NCI-H446 (cell line): ENCODE data around the gene ACP2.
A peak's percentile ranks its signal among the peaks of the same experiment; 100 is the strongest.

Experiments
- DNase-seq, 2 experiments: peaks; one replicate each; lab custom pipeline; 2025; lab: John Stamatoyannopoulos, UW

ACP2 gene

GRCh38 chr11:47268448-47269001 is 19.9 kb upstream of the ACP2 start:
- DNase-seq = no peak

- no peak for DNase-seq
Measured at GRCh38 chr11:47267876-47268275, 19.3 kb upstream of the ACP2 start.

- DNase-seq = no peak
Measured at GRCh38 chr11:47264521-47264920, 15.9 kb upstream of the ACP2 start.

GRCh38 chr11:47264119-47264518 is 15.5 kb upstream of the ACP2 start:
- DNase-seq = no peak

- no peak for DNase-seq
Measured at GRCh38 chr11:47261291-47261800, 12.7 kb upstream of the ACP2 start.

GRCh38 chr11:47260366-47260765 is 11.8 kb upstream of the ACP2 start:
- no peak for DNase-seq

- peak in 1 of 2 experiments; percentile 38 for DNase-seq
Measured at GRCh38 chr11:47259232-47259977, 10.8 kb upstream of the ACP2 start.

- DNase-seq = no peak
Measured at GRCh38 chr11:47258317-47258902, 9.8 kb upstream of the ACP2 start.

GRCh38 chr11:47257517-47258316 is 9.1 kb upstream of the ACP2 start, which contains the start of gene NR1H3:
TSS of gene NR1H3 (plus strand) at chr11:47257996. CDS start at chr11:47259217, 1,221 bp downstream.
- peak in 1 of 2 experiments; percentile 20 for DNase-seq

GRCh38 chr11:47257177-47257516 is 8.5 kb upstream of the ACP2 start:
- no peak for DNase-seq

- DNase-seq = no peak
Measured at GRCh38 chr11:47256374-47256773, 7.8 kb upstream of the ACP2 start.

- no peak for DNase-seq
Measured at GRCh38 chr11:47254386-47254785, 5.8 kb upstream of the ACP2 start.

GRCh38 chr11:47253660-47254059 is 5.0 kb upstream of the ACP2 start:
- no peak for DNase-seq

- no peak for DNase-seq
Measured at GRCh38 chr11:47251751-47252150, 3.1 kb upstream of the ACP2 start.

GRCh38 chr11:47249378-47249715 is 733 bp upstream of the ACP2 start:
- no peak for DNase-seq

GRCh38 chr11:47248304-47248663 is 330 bp downstream of the ACP2 start:
- no peak for DNase-seq

GRCh38 chr11:47247502-47247901 is 1.1 kb downstream of the ACP2 start:
- DNase-seq = no peak

- DNase-seq = no peak
Measured at GRCh38 chr11:47245611-47246357, 2.8 kb downstream of the ACP2 start.

- no peak for DNase-seq
Measured at GRCh38 chr11:47244448-47245350, 3.9 kb downstream of the ACP2 start.

- DNase-seq = no peak
Measured at GRCh38 chr11:47243454-47243853, 5.2 kb downstream of the ACP2 start.
